ENCODE measurements around the gene ROBO2. TPM values are rescaled to one million over a fixed set of nuclear protein-coding genes. Genes with fewer than 3 reads are reported as not detected.

Gene ROBO2
- total and polyA plus RNA-seq, 10 of the 15 experiments (the other 5 are each of a cell fraction or from before 2014, with no cell fraction given), result 0.22 to 2.5 (median 0.81) TPM

DNA sequence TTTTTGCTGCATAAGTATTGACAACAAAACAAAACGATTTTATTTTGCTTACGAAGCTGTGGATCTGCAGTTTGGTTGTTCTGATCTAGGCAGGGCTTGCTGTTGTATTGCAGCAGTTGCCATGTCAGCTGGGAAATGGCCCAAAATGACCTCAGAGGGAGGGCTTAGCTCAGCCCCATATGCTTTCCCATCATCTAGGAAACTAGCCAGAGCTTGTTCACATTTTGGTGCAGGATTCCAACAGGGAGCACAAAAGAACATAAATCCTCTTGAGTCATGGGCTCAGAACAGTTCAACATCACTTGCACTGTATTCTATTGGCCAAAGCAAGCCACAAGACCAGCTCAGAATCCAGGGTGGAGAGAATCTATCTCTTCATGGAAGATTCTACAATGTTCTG is 42.2 kb upstream of the ROBO2 start (continued):
- TF ChIP-seq, protein P1, sequence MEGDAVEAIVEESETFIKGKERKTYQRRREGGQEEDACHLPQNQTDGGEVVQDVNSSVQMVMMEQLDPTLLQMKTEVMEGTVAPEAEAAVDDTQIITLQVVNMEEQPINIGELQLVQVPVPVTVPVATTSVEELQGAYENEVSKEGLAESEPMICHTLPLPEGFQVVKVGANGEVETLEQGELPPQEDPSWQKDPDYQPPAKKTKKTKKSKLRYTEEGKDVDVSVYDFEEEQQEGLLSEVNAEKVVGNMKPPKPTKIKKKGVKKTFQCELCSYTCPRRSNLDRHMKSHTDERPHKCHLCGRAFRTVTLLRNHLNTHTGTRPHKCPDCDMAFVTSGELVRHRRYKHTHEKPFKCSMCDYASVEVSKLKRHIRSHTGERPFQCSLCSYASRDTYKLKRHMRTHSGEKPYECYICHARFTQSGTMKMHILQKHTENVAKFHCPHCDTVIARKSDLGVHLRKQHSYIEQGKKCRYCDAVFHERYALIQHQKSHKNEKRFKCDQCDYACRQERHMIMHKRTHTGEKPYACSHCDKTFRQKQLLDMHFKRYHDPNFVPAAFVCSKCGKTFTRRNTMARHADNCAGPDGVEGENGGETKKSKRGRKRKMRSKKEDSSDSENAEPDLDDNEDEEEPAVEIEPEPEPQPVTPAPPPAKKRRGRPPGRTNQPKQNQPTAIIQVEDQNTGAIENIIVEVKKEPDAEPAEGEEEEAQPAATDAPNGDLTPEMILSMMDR (IDR thresholded peaks at IDR 0.05 in 2 of 3, conservative IDR thresholded peaks at IDR 0.05 in 1 of 3; ENCODE audit: control insufficient read depth in 2 of 3, extremely low read depth in 1 of 3, insufficient read depth in 1 of 3, low read depth in 3 of 3, low read length in 3 of 3), result no peak

DNA sequence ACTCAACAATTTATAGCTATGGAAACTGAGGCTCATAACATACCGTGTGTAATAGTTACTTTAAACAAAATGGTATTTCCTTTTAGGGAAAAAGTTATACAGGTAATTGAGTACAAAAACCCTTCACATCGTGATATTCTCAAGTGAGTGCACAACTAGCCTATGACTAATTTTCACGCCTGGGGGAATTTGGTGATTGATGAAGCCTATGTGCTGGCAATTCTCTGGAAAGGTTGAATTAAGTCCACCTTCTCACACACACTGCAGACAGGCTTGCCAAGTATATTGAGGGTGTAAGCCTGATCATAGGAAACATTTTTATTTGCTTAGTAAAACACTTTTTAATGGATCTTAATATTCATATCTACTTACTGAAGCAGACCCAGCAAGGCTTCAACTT is 41.3 kb upstream of the ROBO2 start:
- Histone ChIP-seq H3K4me1 (ENCODE audit: control insufficient read depth, insufficient read depth, low read length) (no peaks in the 10 kb centered on the region), H3K27me3 (replicated peaks in 1 of 2; ENCODE audit: control insufficient read depth in 2 of 2, insufficient read depth in 2 of 2, low read length in 1 of 2) (no peaks in the 10 kb centered on the region), H4K20me1 (ENCODE audit: control insufficient read depth, insufficient read depth) (no peaks in the 10 kb centered on the region), H3K4me2 (ENCODE audit: control insufficient read depth, insufficient read depth) (no peak overlapping the region), H3K9me3 (replicated peaks; ENCODE audit: control insufficient read depth, insufficient read depth, low read length) (no peaks in the 10 kb centered on the region), H3K79me2 (ENCODE audit: control insufficient read depth, insufficient read depth, low read length) (no peaks in the 10 kb centered on the region), H3K27ac (ENCODE audit: control insufficient read depth, insufficient read depth) (no peak overlapping the region), H3K36me3 (ENCODE audit: control insufficient read depth in 2 of 2, insufficient read depth in 2 of 2, low read length in 1 of 2) (no peaks in the 10 kb centered on the region), H3K4me3 (no peak overlapping the region), H3K9ac (ENCODE audit: control insufficient read depth, insufficient read depth, low read length) (no peak overlapping the region), H2AFZ (ENCODE audit: control insufficient read depth, low read depth, low read length) (no peak overlapping the region)
- ATAC-seq (peak; percentile 39), FAIRE-seq (no peak), DNase-seq (ENCODE audit: low read depth, low spot score) (no peak)
- in situ Hi-C loops (cut with MboI), result no loop called here
- 13% methylated on average over 3 of the region's 3 CpGs for WGBS (ENCODE audit: insufficient coverage, insufficient replicate concordance, low lambda C conversion rate, missing lambda C conversion rate)
- SMC1A ChIA-PET (ENCODE audit: uncharacterized antibody, unreplicated experiment), result interaction anchor here (1.0 to 1.5 kb wide), 3 partner anchors 10 to 29 kb away, joined by 3 to 4 read pairs (median 3); no protein-coding TSS in a partner anchor
- BruUV-seq (replicated peaks), result no TSS peak
- TF ChIP-seq RELA (IDR thresholded peaks at IDR 0.05; ENCODE audit: borderline replicate concordance, partially characterized antibody), result no peak
- TF ChIP-seq FOXK2 (IDR thresholded peaks at IDR 0.05), result no peak
- TF ChIP-seq, protein P2, sequence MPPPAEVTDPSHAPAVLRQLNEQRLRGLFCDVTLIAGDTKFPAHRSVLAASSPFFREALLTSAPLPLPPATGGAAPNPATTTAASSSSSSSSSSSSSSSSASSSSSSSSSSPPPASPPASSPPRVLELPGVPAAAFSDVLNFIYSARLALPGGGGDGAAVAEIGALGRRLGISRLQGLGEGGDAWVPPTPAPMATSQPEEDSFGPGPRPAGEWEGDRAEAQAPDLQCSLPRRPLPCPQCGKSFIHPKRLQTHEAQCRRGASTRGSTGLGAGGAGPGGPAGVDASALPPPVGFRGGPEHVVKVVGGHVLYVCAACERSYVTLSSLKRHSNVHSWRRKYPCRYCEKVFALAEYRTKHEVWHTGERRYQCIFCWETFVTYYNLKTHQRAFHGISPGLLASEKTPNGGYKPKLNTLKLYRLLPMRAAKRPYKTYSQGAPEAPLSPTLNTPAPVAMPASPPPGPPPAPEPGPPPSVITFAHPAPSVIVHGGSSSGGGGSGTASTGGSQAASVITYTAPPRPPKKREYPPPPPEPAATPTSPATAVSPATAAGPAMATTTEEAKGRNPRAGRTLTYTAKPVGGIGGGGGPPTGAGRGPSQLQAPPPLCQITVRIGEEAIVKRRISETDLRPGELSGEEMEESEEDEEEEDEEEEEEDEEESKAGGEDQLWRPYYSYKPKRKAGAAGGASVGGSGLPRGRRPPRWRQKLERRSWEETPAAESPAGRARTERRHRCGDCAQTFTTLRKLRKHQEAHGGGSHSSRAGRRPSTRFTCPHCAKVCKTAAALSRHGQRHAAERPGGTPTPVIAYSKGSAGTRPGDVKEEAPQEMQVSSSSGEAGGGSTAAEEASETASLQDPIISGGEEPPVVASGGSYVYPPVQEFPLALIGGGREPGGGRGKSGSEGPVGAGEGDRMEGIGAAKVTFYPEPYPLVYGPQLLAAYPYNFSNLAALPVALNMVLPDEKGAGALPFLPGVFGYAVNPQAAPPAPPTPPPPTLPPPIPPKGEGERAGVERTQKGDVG (CRISPR knock-in tag; IDR thresholded peaks at IDR 0.05), result no peak
- TF ChIP-seq, protein P3, sequence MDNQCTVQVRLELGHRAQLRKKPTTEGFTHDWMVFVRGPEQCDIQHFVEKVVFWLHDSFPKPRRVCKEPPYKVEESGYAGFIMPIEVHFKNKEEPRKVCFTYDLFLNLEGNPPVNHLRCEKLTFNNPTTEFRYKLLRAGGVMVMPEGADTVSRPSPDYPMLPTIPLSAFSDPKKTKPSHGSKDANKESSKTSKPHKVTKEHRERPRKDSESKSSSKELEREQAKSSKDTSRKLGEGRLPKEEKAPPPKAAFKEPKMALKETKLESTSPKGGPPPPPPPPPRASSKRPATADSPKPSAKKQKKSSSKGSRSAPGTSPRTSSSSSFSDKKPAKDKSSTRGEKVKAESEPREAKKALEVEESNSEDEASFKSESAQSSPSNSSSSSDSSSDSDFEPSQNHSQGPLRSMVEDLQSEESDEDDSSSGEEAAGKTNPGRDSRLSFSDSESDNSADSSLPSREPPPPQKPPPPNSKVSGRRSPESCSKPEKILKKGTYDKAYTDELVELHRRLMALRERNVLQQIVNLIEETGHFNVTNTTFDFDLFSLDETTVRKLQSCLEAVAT (IDR thresholded peaks at IDR 0.05), result no peak
- CTCF ChIA-PET, result interaction anchor here (1.0 kb wide), 1 partner anchor 8 kb away, joined by 3 read pairs; no protein-coding TSS in a partner anchor
- intact Hi-C loops (cut with micrococcal nuclease; ENCODE audit: unreplicated experiment), result no loop called here
- POLR2A ChIA-PET, result interaction anchor here (1.3 kb wide), 1 partner anchor 11 kb away, joined by 3 read pairs; no protein-coding TSS in a partner anchor
- RAD21 ChIA-PET (ENCODE audit: unreplicated experiment), result interaction anchor here (1.2 kb wide), 2 partner anchors 9 to 11 kb away, joined by 3 read pairs; no protein-coding TSS in a partner anchor

Measured in GM12878 (cell line).